Parathyroid adenoma (tissue), 2 donors: ENCODE results near the gene TEKT2.

Experiments used
- H2AFZ ChIP-seq: fragments of 300-600 bp; sonication (generic); one replicate; pipeline ENCODE4 v1.7.0; 2017; ENCODE audit warnings: antibody characterized with exemption, mild to moderate bottlenecking
- H3K27ac ChIP-seq: fragments of 300-600 bp; sonication (generic); one replicate; pipeline ENCODE4 v1.7.0; 2017
- H3K27me3 ChIP-seq: fragments of 300-600 bp; sonication (generic); one replicate; pipeline ENCODE4 v1.7.0; 2017; ENCODE audit warnings: low read length; ENCODE audit not compliant: control insufficient read depth, insufficient read depth
- H3K36me3 ChIP-seq: fragments of 300-600 bp; sonication (generic); one replicate; pipeline ENCODE4 v1.7.0; 2017; ENCODE audit warnings: low read length; ENCODE audit not compliant: control insufficient read depth, insufficient read depth
- H3K4me1 ChIP-seq: fragments of 300-600 bp; sonication (generic); one replicate; pipeline ENCODE4 v1.7.0; 2017; ENCODE audit warnings: control low read depth
- H3K4me2 ChIP-seq: fragments of 300-600 bp; sonication (generic); one replicate; pipeline ENCODE4 v1.7.0; 2017; ENCODE audit warnings: low read length
- H3K4me3 ChIP-seq: fragments of 300-600 bp; sonication (generic); one replicate; pipeline ENCODE4 v1.7.0; 2017; ENCODE audit warnings: low read depth, low read length
- H3K79me2 ChIP-seq: fragments of 300-600 bp; sonication (generic); one replicate; pipeline ENCODE4 v1.7.0; 2017; ENCODE audit warnings: control low read depth
- H3K9ac ChIP-seq: fragments of 300-600 bp; sonication (generic); one replicate; pipeline ENCODE4 v1.7.0; 2017; ENCODE audit warnings: mild to moderate bottlenecking
- H3K9me3 ChIP-seq: fragments of 300-600 bp; sonication (generic); one replicate; pipeline ENCODE4 v1.7.0; 2017; ENCODE audit warnings: low read length; ENCODE audit not compliant: control insufficient read depth
- TF ChIP-seq, protein P1 (sequence below): fragments of 300-600 bp; sonication (generic); IDR thresholded peaks from one replicate; pipeline ENCODE4 v1.7.0; 2017; ENCODE audit warnings: antibody characterized with exemption, mild to moderate bottlenecking
- donor health status: primary hyperparathyroidism.

TEKT2 gene

GRCh38 chr1:36099681-36100341 is 15.9 kb downstream of the TEKT2 start:
- no peak overlapping the region for H3K4me3 ChIP-seq
- TF ChIP-seq, protein P1, sequence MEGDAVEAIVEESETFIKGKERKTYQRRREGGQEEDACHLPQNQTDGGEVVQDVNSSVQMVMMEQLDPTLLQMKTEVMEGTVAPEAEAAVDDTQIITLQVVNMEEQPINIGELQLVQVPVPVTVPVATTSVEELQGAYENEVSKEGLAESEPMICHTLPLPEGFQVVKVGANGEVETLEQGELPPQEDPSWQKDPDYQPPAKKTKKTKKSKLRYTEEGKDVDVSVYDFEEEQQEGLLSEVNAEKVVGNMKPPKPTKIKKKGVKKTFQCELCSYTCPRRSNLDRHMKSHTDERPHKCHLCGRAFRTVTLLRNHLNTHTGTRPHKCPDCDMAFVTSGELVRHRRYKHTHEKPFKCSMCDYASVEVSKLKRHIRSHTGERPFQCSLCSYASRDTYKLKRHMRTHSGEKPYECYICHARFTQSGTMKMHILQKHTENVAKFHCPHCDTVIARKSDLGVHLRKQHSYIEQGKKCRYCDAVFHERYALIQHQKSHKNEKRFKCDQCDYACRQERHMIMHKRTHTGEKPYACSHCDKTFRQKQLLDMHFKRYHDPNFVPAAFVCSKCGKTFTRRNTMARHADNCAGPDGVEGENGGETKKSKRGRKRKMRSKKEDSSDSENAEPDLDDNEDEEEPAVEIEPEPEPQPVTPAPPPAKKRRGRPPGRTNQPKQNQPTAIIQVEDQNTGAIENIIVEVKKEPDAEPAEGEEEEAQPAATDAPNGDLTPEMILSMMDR: peak; percentile 70
- peak overlapping the region; percentile 31 for H3K4me2 ChIP-seq
- H3K9me3 ChIP-seq: no peaks in the 10 kb centered on the region
- no peak overlapping the region for H3K27ac ChIP-seq
- no peak overlapping the region for H3K9ac ChIP-seq
- H3K27me3 ChIP-seq: no peaks in the 10 kb centered on the region
- H3K36me3 ChIP-seq: no peaks in the 10 kb centered on the region
- peak overlapping the region; percentile 38 for H2AFZ ChIP-seq
- H3K4me1 ChIP-seq: no peaks in the 10 kb centered on the region
- no peaks in the 10 kb centered on the region for H3K79me2 ChIP-seq

DNA sequence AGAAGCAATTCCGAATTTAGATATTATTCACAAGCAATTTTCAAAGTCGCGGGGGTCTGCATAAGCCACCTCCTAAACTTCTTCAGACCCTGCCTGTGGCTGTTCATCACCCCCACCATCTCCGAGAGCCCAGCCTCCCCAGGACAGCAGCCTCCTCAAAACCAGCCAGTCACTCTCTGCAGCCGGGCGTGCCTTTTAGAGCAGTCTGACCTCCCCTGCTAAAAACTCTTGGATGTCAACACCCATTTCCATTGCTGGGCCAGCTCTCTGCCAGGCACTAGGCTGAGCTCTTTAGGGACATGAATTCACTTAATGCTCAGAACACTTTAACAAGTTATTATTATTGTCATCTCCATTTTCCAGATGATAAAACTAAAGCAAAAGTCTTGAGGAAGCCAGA is 16.5 kb downstream of the TEKT2 start:
- Histone ChIP-seq H2AFZ (no peak overlapping the region), H3K4me1 (no peaks in the 10 kb centered on the region), H3K27me3 (no peaks in the 10 kb centered on the region), H3K4me2 (no peak overlapping the region), H3K4me3 (no peak overlapping the region), H3K9me3 (no peaks in the 10 kb centered on the region), H3K27ac (no peak overlapping the region), H3K9ac (no peak overlapping the region), H3K36me3 (no peaks in the 10 kb centered on the region), H3K79me2 (no peaks in the 10 kb centered on the region)
- TF ChIP-seq, protein P1: no peak

GRCh38 chr1:36101546-36101945 is 17.7 kb downstream of the TEKT2 start:
- H3K9ac ChIP-seq: no peak overlapping the region
- TF ChIP-seq, protein P1: no peak

GRCh38 chr1:36106269-36106668 is 22.4 kb downstream of the TEKT2 start:
- no peaks in the 10 kb centered on the region for H3K79me2 ChIP-seq
- TF ChIP-seq, protein P1: no peak
- no peaks in the 10 kb centered on the region for H3K27me3 ChIP-seq
- H3K36me3 ChIP-seq: no peaks in the 10 kb centered on the region
- H2AFZ ChIP-seq: no peak overlapping the region
- H3K9me3 ChIP-seq: no peaks in the 10 kb centered on the region
- no peak overlapping the region for H3K9ac ChIP-seq
- no peak overlapping the region for H3K4me2 ChIP-seq
- no peak overlapping the region for H3K4me3 ChIP-seq
- H3K4me1 ChIP-seq: no peaks in the 10 kb centered on the region
- no peak overlapping the region for H3K27ac ChIP-seq

More at GRCh38 chr1:36101546-36101945, 17.7 kb downstream of the TEKT2 start:
- no peaks in the 10 kb centered on the region for H3K36me3 ChIP-seq
- H3K27ac ChIP-seq: no peak overlapping the region
- no peaks in the 10 kb centered on the region for H3K79me2 ChIP-seq
- H3K27me3 ChIP-seq: no peaks in the 10 kb centered on the region
- no peaks in the 10 kb centered on the region for H3K4me1 ChIP-seq
- no peaks in the 10 kb centered on the region for H3K9me3 ChIP-seq
- no peak overlapping the region for H3K4me3 ChIP-seq
- no peak overlapping the region for H2AFZ ChIP-seq
- H3K4me2 ChIP-seq: no peak overlapping the region

GRCh38 chr1:36107394-36107793 is 23.5 kb downstream of the TEKT2 start:
- H3K9ac ChIP-seq: no peak overlapping the region
- H3K27me3 ChIP-seq: no peaks in the 10 kb centered on the region
- no peaks in the 10 kb centered on the region for H3K36me3 ChIP-seq
- H3K27ac ChIP-seq: no peak overlapping the region
- no peak overlapping the region for H2AFZ ChIP-seq
- no peak overlapping the region for H3K4me2 ChIP-seq
- no peaks in the 10 kb centered on the region for H3K79me2 ChIP-seq
- H3K9me3 ChIP-seq: no peaks in the 10 kb centered on the region
- H3K4me3 ChIP-seq: no peak overlapping the region
- TF ChIP-seq, protein P1: no peak
- H3K4me1 ChIP-seq: no peaks in the 10 kb centered on the region
